Spleen (tissue), 13 donors: ENCODE data around the gene OR2T12. TPM values are rescaled to one million over a fixed set of nuclear protein-coding genes. Genes with fewer than 3 reads are reported as not detected.

Experiments
- DNase-seq: peaks from one replicate; pipeline ENCODE4 v3.0.0-alpha.2; 2020
- H3K27ac ChIP-seq, 8 donors: fragments of 200-600 bp; sonication (generic) in 7 of 8; 1 replicate in 4 of 8; 2 replicates in 4 of 8; pipeline versions ENCODE4 v1.5.0 to v1.8.0; 2016 to 2021; ENCODE audit warnings: inconsistent platforms in 4 of 8, mild to moderate bottlenecking in 4 of 8, moderate library complexity in 1 of 8
- H3K27me3 ChIP-seq, 7 donors: fragments of 200-600 bp; sonication (generic) in 6 of 7; replicated peaks in 1 of 7; 1 replicate in 4 of 7; 2 replicates in 3 of 7; pipeline versions ENCODE4 v1.5.0 to v1.8.0; 2016 to 2021; ENCODE audit warnings: inconsistent platforms in 3 of 7, mild to moderate bottlenecking in 1 of 7
- H3K36me3 ChIP-seq, 6 donors: fragments of 200-600 bp; sonication (generic) in 5 of 6; 1 replicate in 4 of 6; 2 replicates in 2 of 6; pipeline versions ENCODE4 v1.5.0 to v1.8.0; 2016 to 2021; ENCODE audit warnings: inconsistent platforms in 2 of 6
- H3K4me1 ChIP-seq, 6 donors: fragments of 200-600 bp; sonication (generic) in 5 of 6; 1 replicate in 3 of 6; 2 replicates in 3 of 6; pipeline versions ENCODE4 v1.5.0 to v1.8.0; 2016 to 2021; ENCODE audit warnings: inconsistent platforms in 3 of 6
- H3K4me3 ChIP-seq, 8 donors: fragments of 200-600 bp; sonication (generic) in 7 of 8; 1 replicate in 4 of 8; 2 replicates in 4 of 8; pipeline versions ENCODE4 v1.5.0 to v1.8.0; 2016 to 2021; ENCODE audit warnings: inconsistent platforms in 4 of 8, mild to moderate bottlenecking in 4 of 8, moderate library complexity in 2 of 8
- H3K9me3 ChIP-seq, 8 donors: fragments of 200-600 bp; sonication (generic) in 7 of 8; 1 replicate in 4 of 8; 2 replicates in 4 of 8; pipeline versions ENCODE4 v1.5.0 to v1.8.0; 2016 to 2021; ENCODE audit warnings: inconsistent platforms in 4 of 8
- POLR2A ChIP-seq, 3 donors: fragments of 450-650 bp; IDR thresholded peaks; one replicate each; pipeline ENCODE4 v1.5.1; 2017; ENCODE audit warnings: antibody characterized with exemption in 3 of 3, mild to moderate bottlenecking in 1 of 3
- POLR2AphosphoS5 ChIP-seq, 3 donors: sonication (generic); formaldehyde crosslinking; IDR thresholded peaks; one replicate each; pipeline ENCODE4 v1.5.1; 2017; ENCODE audit warnings: antibody characterized with exemption in 3 of 3
- WGBS, 5 donors: extraction: QIAGEN DNeasy Blood & Tissue Kit in 3 of 5; methylation state at CpG; one replicate each; pipeline versions ENCODE4 v1.1.5 to v1.1.7; 2013 to 2018; 5-methylcytosine and 5-hydroxymethylcytosine counted together
- intact Hi-C: fragments of 100-400 bp; cut with DNase I; formaldehyde crosslinking; loops from one replicate; pipeline ENCODE4 v1.15.0; 2023; ENCODE audit warnings: low total_unique reads
- long read RNA-seq, 2 donors: transcript quantifications; one replicate each; lab custom pipeline, GENCODE V29; 2026
- polyA plus RNA-seq, 3 donors: library from polyadenylated mRNA; stranded (reverse); fragments of 200-250 nt; gene quantifications; one replicate each; pipeline ENCODE4 v1.2.1, GENCODE V29; 2013
- total RNA-seq, 7 donors: library from RNA; depleted of rRNA in 3 of 7; stranded (reverse); fragments of >200 nt in 3 of 7; fragmentation: NEBNext Ultra II Directional in 4 of 7; extraction: Animal tissue kit (Norgen Biotek cat#: 25700) in 4 of 7; gene quantifications; one replicate each; pipeline versions ENCODE4 v1.1.0 to v1.2.1, GENCODE V29; 2016 to 2021
- TF ChIP-seq, protein P1 (sequence below), 11 experiments: fragments of 200-600 bp in 7 of 11; fragments of 450-650 bp in 4 of 11; sonication (generic) in 4 of 11; IDR thresholded peaks in 8 of 11; conservative IDR thresholded peaks in 3 of 11; 1 replicate in 7 of 11; 2 replicates in 4 of 11; pipeline versions ENCODE4 v1.4.0 to v1.8.0; 2016 to 2021; ENCODE audit warnings: antibody characterized with exemption in 11 of 11, inconsistent platforms in 4 of 11, mild to moderate bottlenecking in 1 of 11
- donor health status: healthy with polysubstance abuse.
- donor health status: DM: no; HTN: no; CAD: no; lungs with moderate emphysema.
- donor health status: DM: no; HTN: no; CAD: no.
- donor health status: Bipolar disorder and iron deficiency.
- donor health status: healthy.
- donor health status: DM: no; HTN: no; CAD: no.
- donor health status: DM: yes; HTN: yes; CAD: no.

Gene OR2T12
- total RNA-seq (not detected), polyA plus RNA-seq (not detected)
- long read RNA-seq, donor 1: 0 reads
- long read RNA-seq, donor 2: 0 reads

GRCh38 chr1:248303324-248303723 lies at the start of gene OR2T12:
Gene OR2T12, minus strand, starts transcription at chr1:248303424. Its CDS starts 7,846 bp downstream, at chr1:248295578.
- intact Hi-C loops: no loop called here
- Histone ChIP-seq H3K4me3 (no peak within 1 kb of the TSS), H3K27ac (no peak within 1 kb of the TSS), H3K9me3 (peaks cover 0 to 4% (median 0%) of the 10 kb centered on the region in 8 donors), H3K36me3 (no peaks in the 10 kb centered on the region), H3K27me3 (no peaks in the 10 kb centered on the region), H3K4me1 (no peaks in the 10 kb centered on the region)
- TF ChIP-seq, protein P1, sequence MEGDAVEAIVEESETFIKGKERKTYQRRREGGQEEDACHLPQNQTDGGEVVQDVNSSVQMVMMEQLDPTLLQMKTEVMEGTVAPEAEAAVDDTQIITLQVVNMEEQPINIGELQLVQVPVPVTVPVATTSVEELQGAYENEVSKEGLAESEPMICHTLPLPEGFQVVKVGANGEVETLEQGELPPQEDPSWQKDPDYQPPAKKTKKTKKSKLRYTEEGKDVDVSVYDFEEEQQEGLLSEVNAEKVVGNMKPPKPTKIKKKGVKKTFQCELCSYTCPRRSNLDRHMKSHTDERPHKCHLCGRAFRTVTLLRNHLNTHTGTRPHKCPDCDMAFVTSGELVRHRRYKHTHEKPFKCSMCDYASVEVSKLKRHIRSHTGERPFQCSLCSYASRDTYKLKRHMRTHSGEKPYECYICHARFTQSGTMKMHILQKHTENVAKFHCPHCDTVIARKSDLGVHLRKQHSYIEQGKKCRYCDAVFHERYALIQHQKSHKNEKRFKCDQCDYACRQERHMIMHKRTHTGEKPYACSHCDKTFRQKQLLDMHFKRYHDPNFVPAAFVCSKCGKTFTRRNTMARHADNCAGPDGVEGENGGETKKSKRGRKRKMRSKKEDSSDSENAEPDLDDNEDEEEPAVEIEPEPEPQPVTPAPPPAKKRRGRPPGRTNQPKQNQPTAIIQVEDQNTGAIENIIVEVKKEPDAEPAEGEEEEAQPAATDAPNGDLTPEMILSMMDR (IDR thresholded peaks at IDR 0.05 in 8 of 11, conservative IDR thresholded peaks at IDR 0.05 in 3 of 11): no peak
- TF ChIP-seq POLR2AphosphoS5 (IDR thresholded peaks at IDR 0.05) (no peak), POLR2A (IDR thresholded peaks at IDR 0.05) (no peak)
- WGBS, 5 donors: 83 to 88% (median 85%) methylated on average over 1 of the region's 1 CpG
- DNase-seq: no peak

DNA sequence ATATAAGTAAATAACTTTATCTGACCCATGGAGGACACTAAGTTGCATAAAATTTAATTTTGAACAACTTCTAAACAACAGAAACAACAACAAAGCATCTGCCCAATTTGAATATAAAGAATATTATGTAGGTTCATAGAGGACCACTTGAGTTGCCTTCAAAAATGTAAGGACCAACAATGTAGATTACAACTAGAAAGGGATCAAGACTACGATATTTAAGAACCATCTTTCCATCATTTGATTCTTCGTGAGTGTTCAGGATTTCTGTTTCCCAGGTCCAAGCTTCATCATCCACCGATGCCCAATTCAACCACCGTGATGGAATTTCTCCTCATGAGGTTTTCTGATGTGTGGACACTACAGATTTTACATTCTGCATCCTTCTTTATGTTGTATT lies 45.3 kb upstream of the OR2T12 start, which contains the start of gene OR14C36:
TSS of gene OR14C36 (plus strand) at position 301 of the 400 bp plus-strand sequence. CDS start at position 301, 0 bp downstream.
- H3K4me1 ChIP-seq: no peaks in the 10 kb centered on the region
- intact Hi-C loops: no loop called here
- WGBS, 5 donors: 68 to 79% (median 74%) methylated on average over 4 of the region's 4 CpGs
- TF ChIP-seq POLR2A (IDR thresholded peaks at IDR 0.05): no peak
- TF ChIP-seq, protein P1 (IDR thresholded peaks at IDR 0.05 in 8 of 11, conservative IDR thresholded peaks at IDR 0.05 in 3 of 11): no peak
- no peak for TF ChIP-seq POLR2AphosphoS5 (IDR thresholded peaks at IDR 0.05)
- H3K4me3 ChIP-seq: no peak within 1 kb of the TSS
- H3K9me3 ChIP-seq: no peaks in the 10 kb centered on the region
- no peaks in the 10 kb centered on the region for H3K36me3 ChIP-seq
- H3K27ac ChIP-seq: no peak within 1 kb of the TSS
- H3K27me3 ChIP-seq: no peaks in the 10 kb centered on the region
- DNase-seq: no peak

- no peak for DNase-seq
- Histone ChIP-seq H3K27ac (no peak overlapping the region), H3K9me3 (no peaks in the 10 kb centered on the region), H3K4me3 (no peak overlapping the region), H3K4me1 (no peaks in the 10 kb centered on the region), H3K36me3 (no peaks in the 10 kb centered on the region), H3K27me3 (no peaks in the 10 kb centered on the region)
- intact Hi-C loops: no loop called here
- WGBS, 5 donors: 47 to 56% (median 51%) methylated on average over 3 of the region's 3 CpGs
- no peak for TF ChIP-seq POLR2AphosphoS5 (IDR thresholded peaks at IDR 0.05)
- no peak for TF ChIP-seq POLR2A (IDR thresholded peaks at IDR 0.05)
- TF ChIP-seq, protein P1 (IDR thresholded peaks at IDR 0.05 in 8 of 11, conservative IDR thresholded peaks at IDR 0.05 in 3 of 11): no peak
Measured at GRCh38 chr1:248343451-248343850, 40.2 kb upstream of the OR2T12 start.

GRCh38 chr1:248324468-248324867 lies 21.2 kb upstream of the OR2T12 start, which contains the start of gene OR2M7:
Gene OR2M7, minus strand, starts transcription at chr1:248324568. Its CDS starts 0 bp downstream, at chr1:248324568.
- WGBS, 5 donors: 85 to 100% (median 90%) methylated on average over 1 of the region's 1 CpG

More at GRCh38 chr1:248324468-248324867, 21.2 kb upstream of the OR2T12 start, which contains the start of gene OR2M7:
- no peak for DNase-seq
- H3K9me3 ChIP-seq: peaks cover 0 to 3% (median 0%) of the 10 kb centered on the region in 8 donors
- no peak within 1 kb of the TSS for H3K4me3 ChIP-seq
- TF ChIP-seq, protein P1 (IDR thresholded peaks at IDR 0.05 in 8 of 11, conservative IDR thresholded peaks at IDR 0.05 in 3 of 11): no peak
- TF ChIP-seq POLR2AphosphoS5 (IDR thresholded peaks at IDR 0.05) (no peak), POLR2A (IDR thresholded peaks at IDR 0.05) (no peak)
- H3K27ac ChIP-seq: no peak within 1 kb of the TSS
- intact Hi-C loops: no loop called here
- no peaks in the 10 kb centered on the region for H3K36me3 ChIP-seq
- H3K27me3 ChIP-seq: no peaks in the 10 kb centered on the region
- H3K4me1 ChIP-seq: no peaks in the 10 kb centered on the region
